ENCODE data around the gene BCKDK.

The BCKDK gene

DNA sequence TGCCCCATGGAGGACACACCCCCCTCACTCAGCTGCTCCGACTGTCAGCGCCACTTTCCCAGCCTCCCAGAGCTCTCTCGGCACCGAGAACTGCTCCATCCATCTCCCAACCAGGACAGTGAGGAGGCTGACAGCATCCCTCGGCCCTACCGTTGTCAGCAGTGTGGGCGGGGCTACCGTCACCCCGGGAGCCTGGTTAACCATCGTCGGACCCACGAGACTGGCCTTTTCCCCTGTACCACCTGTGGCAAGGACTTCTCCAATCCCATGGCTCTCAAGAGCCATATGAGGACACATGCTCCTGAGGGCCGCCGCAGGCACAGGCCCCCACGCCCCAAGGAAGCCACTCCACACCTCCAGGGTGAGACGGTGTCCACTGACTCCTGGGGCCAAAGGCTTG is 31.9 kb upstream of the BCKDK start:
- DNase-seq (ENCODE audit: low read depth), result no peak
- TF ChIP-seq, protein P1, sequence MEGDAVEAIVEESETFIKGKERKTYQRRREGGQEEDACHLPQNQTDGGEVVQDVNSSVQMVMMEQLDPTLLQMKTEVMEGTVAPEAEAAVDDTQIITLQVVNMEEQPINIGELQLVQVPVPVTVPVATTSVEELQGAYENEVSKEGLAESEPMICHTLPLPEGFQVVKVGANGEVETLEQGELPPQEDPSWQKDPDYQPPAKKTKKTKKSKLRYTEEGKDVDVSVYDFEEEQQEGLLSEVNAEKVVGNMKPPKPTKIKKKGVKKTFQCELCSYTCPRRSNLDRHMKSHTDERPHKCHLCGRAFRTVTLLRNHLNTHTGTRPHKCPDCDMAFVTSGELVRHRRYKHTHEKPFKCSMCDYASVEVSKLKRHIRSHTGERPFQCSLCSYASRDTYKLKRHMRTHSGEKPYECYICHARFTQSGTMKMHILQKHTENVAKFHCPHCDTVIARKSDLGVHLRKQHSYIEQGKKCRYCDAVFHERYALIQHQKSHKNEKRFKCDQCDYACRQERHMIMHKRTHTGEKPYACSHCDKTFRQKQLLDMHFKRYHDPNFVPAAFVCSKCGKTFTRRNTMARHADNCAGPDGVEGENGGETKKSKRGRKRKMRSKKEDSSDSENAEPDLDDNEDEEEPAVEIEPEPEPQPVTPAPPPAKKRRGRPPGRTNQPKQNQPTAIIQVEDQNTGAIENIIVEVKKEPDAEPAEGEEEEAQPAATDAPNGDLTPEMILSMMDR (IDR thresholded peaks at IDR 0.05; ENCODE audit: insufficient read depth, low read depth, low read length, missing control alignments), result no peak
- no peak overlapping the region for H3K4me3 ChIP-seq (ENCODE audit: low read depth, low read length)

DNA sequence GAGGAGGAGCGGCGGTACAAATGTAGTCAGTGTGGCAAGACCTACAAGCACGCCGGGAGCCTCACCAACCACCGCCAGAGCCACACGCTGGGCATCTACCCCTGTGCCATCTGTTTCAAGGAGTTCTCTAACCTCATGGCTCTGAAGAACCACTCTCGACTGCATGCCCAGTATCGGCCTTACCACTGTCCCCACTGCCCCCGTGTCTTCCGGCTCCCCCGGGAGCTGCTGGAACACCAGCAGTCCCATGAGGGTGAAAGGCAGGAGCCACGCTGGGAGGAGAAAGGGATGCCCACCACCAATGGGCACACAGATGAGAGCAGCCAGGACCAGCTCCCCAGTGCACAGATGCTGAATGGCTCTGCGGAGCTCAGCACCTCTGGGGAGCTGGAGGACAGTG is 31.2 kb upstream of the BCKDK start:
- TF ChIP-seq, protein P1 (IDR thresholded peaks at IDR 0.05; ENCODE audit: insufficient read depth, low read depth, low read length, missing control alignments), result no peak
- no peak for DNase-seq (ENCODE audit: low read depth)
- no peak overlapping the region for H3K4me3 ChIP-seq (ENCODE audit: low read depth, low read length)

DNA sequence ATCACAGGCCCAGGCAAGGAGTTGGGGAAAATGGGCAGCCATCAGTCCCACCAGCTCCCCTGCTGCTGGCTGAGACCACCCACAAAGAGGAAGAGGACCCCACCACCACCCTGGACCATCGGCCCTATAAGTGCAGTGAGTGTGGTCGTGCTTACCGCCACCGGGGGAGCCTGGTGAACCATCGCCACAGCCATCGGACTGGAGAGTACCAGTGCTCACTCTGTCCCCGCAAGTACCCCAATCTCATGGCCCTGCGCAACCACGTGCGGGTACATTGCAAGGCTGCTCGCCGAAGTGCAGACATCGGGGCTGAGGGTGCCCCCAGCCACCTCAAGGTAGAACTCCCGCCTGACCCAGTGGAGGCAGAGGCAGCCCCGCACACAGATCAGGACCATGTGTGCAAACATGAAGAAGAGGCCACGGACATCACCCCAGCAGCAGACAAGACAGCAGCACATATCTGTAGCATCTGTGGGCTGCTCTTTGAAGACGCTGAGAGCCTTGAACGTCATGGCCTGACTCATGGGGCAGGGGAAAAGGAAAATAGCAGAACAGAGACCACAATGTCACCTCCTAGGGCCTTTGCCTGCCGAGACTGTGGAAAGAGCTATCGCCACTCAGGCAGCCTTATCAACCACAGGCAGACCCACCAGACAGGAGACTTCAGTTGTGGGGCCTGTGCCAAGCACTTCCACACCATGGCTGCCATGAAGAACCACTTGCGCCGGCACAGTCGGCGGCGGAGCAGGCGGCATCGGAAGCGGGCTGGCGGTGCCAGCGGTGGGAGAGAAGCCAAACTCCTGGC is 30.4 kb upstream of the BCKDK start:
- no peak overlapping the region for H3K4me3 ChIP-seq (ENCODE audit: low read depth, low read length)
- no peak for DNase-seq (ENCODE audit: low read depth)
- TF ChIP-seq, protein P1 (IDR thresholded peaks at IDR 0.05; ENCODE audit: insufficient read depth, low read depth, low read length, missing control alignments), result no peak

DNA sequence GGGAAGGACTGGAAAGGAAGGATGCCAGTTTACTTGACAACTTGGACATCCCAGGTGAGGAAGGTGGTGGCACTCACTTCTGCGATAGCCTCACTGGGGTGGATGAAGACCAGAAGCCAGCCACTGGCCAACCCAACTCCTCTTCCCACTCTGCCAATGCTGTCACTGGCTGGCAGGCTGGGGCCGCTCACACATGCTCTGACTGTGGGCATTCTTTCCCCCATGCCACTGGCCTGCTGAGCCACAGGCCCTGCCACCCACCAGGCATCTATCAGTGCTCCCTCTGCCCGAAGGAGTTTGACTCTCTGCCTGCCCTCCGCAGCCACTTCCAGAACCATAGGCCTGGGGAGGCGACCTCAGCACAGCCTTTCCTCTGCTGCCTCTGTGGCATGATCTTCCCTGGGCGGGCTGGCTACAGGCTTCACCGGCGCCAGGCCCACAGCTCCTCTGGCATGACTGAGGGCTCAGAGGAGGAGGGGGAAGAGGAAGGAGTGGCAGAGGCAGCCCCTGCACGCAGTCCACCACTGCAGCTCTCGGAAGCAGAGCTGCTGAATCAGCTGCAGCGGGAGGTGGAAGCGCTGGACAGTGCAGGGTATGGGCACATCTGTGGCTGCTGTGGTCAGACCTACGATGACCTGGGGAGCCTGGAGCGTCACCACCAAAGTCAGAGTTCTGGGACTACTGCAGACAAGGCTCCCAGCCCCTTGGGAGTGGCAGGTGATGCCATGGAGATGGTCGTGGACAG is 29.4 kb upstream of the BCKDK start:
- DNase-seq (ENCODE audit: low read depth), result no peak
- TF ChIP-seq, protein P1 (IDR thresholded peaks at IDR 0.05; ENCODE audit: insufficient read depth, low read depth, low read length, missing control alignments), result no peak
- H3K4me3 ChIP-seq (ENCODE audit: low read depth, low read length), result no peak overlapping the region

DNA sequence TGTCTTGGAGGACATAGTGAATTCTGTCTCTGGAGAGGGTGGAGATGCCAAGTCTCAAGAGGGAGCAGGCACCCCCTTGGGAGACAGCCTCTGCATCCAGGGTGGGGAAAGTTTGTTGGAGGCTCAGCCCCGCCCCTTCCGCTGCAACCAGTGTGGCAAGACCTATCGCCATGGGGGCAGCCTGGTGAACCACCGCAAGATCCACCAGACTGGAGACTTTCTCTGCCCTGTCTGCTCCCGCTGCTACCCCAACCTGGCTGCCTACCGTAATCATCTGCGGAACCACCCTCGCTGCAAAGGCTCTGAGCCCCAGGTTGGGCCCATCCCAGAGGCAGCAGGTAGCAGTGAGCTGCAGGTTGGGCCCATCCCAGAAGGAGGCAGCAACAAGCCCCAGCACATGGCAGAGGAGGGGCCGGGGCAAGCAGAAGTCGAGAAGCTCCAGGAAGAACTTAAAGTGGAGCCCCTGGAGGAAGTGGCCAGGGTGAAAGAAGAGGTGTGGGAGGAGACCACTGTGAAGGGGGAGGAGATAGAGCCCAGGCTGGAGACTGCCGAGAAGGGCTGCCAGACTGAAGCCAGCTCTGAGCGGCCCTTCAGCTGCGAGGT is 28.7 kb upstream of the BCKDK start:
- no peak overlapping the region for H3K4me3 ChIP-seq (ENCODE audit: low read depth, low read length)
- TF ChIP-seq, protein P1 (IDR thresholded peaks at IDR 0.05; ENCODE audit: insufficient read depth, low read depth, low read length, missing control alignments), result no peak
- DNase-seq (ENCODE audit: low read depth), result no peak

DNA sequence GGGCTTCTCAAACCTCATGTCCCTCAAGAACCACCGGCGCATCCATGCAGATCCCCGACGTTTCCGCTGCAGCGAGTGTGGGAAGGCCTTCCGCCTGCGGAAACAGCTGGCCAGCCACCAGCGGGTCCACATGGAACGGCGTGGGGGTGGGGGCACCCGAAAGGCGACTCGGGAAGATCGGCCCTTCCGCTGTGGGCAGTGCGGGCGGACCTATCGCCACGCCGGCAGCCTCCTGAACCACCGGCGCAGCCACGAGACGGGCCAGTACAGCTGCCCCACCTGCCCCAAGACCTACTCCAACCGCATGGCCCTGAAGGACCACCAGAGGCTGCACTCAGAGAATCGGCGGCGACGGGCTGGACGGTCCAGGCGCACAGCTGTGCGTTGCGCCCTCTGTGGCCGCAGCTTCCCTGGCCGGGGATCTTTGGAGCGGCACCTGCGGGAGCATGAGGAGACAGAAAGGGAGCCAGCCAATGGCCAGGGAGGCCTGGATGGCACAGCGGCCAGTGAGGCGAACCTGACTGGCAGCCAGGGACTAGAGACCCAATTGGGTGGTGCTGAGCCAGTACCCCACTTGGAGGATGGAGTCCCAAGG is 28.1 kb upstream of the BCKDK start:
- TF ChIP-seq, protein P1 (IDR thresholded peaks at IDR 0.05; ENCODE audit: insufficient read depth, low read depth, low read length, missing control alignments), result no peak
- no peak overlapping the region for H3K4me3 ChIP-seq (ENCODE audit: low read depth, low read length)
- DNase-seq (ENCODE audit: low read depth), result no peak

Measured in GM12865 (cell line).